Hematopoietic multipotent progenitor cell treated with erythropoietin and hydrocortisone succinate and interleukin-3 and kit ligand, for 4 days (in vitro differentiated cells): ENCODE measurements around the gene DHX58.

Experiments used
- DNase-seq: peaks from one replicate; pipeline ENCODE4 v3.0.0-alpha.2; 2015

Gene DHX58

GRCh38 chr17:42051645-42052044 lies 60.9 kb downstream of the DHX58 start:
- DNase-seq: no peak
